ENCODE results near the gene ATG13. TPM values are rescaled to one million over a fixed set of nuclear protein-coding genes. Genes with fewer than 3 reads are reported as not detected.

ATG13 gene
- total and polyA plus RNA-seq, 4 donors = 36.3 to 49.9 (median 41.2) TPM

- no peak overlapping the region for H3K9ac ChIP-seq (ENCODE audit: low read depth in 1 of 2, low read length in 2 of 2)
- H3K27me3 ChIP-seq (ENCODE audit: control insufficient read depth in 4 of 4, insufficient read depth in 4 of 4, low read length in 3 of 4) = no peaks in the 10 kb centered on the region
- no peak overlapping the region for H3K27ac ChIP-seq (ENCODE audit: low read depth in 1 of 2, low read length in 2 of 2)
- peaks cover 20 to 59% (median 31%) of the 10 kb centered on the region in 4 donors for H3K36me3 ChIP-seq (ENCODE audit: control insufficient read depth in 4 of 4, insufficient read depth in 3 of 4, low read depth in 1 of 4, low read length in 3 of 4)
- H3K4me1 ChIP-seq (ENCODE audit: control insufficient read depth in 4 of 4, insufficient read depth in 4 of 4, low read length in 3 of 4) = peaks cover 5 to 19% (median 12%) of the 10 kb centered on the region in 4 donors
- WGBS = 97% methylated on average over 4 of the region's 4 CpGs
- H3K9me3 ChIP-seq (ENCODE audit: control insufficient read depth in 4 of 4, low read length in 3 of 4) = no peaks in the 10 kb centered on the region
- no peak for DNase-seq (ENCODE audit: low spot score)
- H3K4me3 ChIP-seq (ENCODE audit: low read depth in 1 of 3, low read length in 3 of 3) = no peak overlapping the region
- TF ChIP-seq FOXA1 (IDR thresholded peaks at IDR 0.05) (no peak), GABPA (IDR thresholded peaks at IDR 0.05 in 1 of 2, conservative IDR thresholded peaks at IDR 0.05 in 1 of 2) (no peak), YY1 (IDR thresholded peaks at IDR 0.05) (no peak), REST (IDR thresholded peaks at IDR 0.05) (no peak), RAD21 (IDR thresholded peaks at IDR 0.05) (no peak), FOXA2 (IDR thresholded peaks at IDR 0.05) (no peak), NR2F2 (IDR thresholded peaks at IDR 0.05) (no peak), CTCF (IDR thresholded peaks at IDR 0.05; ENCODE audit: low read depth, low read length, missing input control) (no peak), EGR1 (IDR thresholded peaks at IDR 0.05; ENCODE audit: low read depth in 2 of 2) (no peak), TAF1 (conservative IDR thresholded peaks at IDR 0.05) (no peak), MAX (IDR thresholded peaks at IDR 0.05) (no peak), ATF3 (IDR thresholded peaks at IDR 0.05) (no peak), JUND (IDR thresholded peaks at IDR 0.05) (no peak), HNF4A (conservative IDR thresholded peaks at IDR 0.05) (no peak), ZBTB33 (IDR thresholded peaks at IDR 0.05) (no peak), SP1 (IDR thresholded peaks at IDR 0.05) (no peak), HNF4G (IDR thresholded peaks at IDR 0.05) (no peak), RXRA (IDR thresholded peaks at IDR 0.05) (no peak)
Observed at GRCh38 chr11:46692450-46692849, 75.1 kb downstream of the ATG13 start.

Measured in liver (tissue), 9 donors.